LHCN-M2 (cell line): Measurements from ENCODE around the gene PCED1B. TPM values are rescaled to one million over a fixed set of nuclear protein-coding genes. Genes with fewer than 3 reads are reported as not detected.
A peak's percentile ranks its signal among the peaks of the same experiment; 100 is the strongest.
"Not testable (repeated sequence)": the region's sequence is repeated elsewhere in the genome, so short reads cannot be mapped to it uniquely, and the experiment has no call there.

Experiments used
- DNase-seq: peaks from one replicate; pipeline ENCODE4 v3.0.0-alpha.2; 2012; ENCODE audit warnings: low read depth
- polyA plus RNA-seq: library from polyadenylated mRNA; unstranded; fragments of >200 nt; gene quantifications from one replicate; pipeline ENCODE4 v1.2.1, GENCODE V29; 2012; ENCODE audit warnings: missing spikeins
- total RNA-seq: library from RNA; depleted of rRNA; stranded (reverse); fragments of >200 nt; gene quantifications from 2 replicates; pipeline ENCODE4 v1.2.3, GENCODE V29; 2014; rRNA removed

PCED1B gene, protein sequence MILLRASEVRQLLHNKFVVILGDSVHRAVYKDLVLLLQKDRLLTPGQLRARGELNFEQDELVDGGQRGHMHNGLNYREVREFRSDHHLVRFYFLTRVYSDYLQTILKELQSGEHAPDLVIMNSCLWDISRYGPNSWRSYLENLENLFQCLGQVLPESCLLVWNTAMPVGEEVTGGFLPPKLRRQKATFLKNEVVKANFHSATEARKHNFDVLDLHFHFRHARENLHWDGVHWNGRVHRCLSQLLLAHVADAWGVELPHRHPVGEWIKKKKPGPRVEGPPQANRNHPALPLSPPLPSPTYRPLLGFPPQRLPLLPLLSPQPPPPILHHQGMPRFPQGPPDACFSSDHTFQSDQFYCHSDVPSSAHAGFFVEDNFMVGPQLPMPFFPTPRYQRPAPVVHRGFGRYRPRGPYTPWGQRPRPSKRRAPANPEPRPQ
- 0.64 and 0.80 TPM in 2 replicates for total RNA-seq
- 6.3 TPM for polyA plus RNA-seq

DNA sequence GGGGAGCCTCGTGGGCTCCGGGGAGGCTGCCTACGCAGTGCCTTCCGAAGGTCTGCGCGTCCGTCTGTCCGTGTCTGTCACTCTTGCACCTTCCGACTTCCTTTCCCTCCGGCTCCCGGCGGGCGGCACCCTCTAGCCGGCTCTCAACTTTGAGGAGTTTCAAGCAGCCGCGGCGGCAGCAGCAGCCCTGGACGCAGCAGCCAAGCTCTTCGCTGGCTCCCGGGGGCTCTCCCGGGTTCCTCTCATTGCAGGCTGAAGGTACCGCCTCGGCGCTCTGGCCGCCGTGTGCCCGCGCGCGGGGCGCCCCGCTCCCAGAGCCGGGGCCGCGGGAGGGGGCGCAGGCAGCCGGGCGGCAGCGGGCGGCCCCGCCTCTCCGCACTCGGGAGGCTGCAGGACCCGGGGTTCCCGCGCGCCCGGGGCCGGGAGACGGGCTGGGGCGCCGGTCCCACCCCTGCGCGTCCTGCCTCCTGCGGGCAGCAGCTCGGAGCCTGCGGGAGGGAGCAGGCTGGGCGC is at the start of gene PCED1B, which contains the start of gene AMIGO2:
TSS of gene PCED1B (plus strand) at position 154 of the 513 bp plus-strand sequence. CDS start 155,443 bp downstream, outside the sequence.
TSS of gene AMIGO2 (minus strand) at position 492 of the 513 bp plus-strand sequence. CDS start 957 bp downstream, outside the sequence.
- peak; percentile 83 for DNase-seq

DNA sequence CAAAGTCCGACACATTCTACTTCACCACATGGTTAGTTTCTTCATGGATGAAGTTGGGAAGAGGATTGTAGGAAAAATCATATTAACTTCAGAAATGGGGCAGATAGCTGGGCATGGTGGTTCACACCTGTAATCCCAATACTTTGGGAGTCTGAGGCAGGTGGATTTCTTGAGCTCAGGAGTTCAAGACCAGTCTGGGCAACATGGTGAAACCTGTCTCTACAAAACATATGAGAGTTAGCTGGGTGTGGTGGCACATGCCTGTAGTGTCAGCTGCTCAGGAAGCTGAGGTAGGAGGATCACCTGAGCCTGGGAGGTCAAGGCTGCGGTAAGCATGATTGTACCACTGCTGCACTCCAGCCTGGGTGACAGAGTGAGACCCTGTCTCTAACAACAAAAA is 49.5 kb upstream of the PCED1B start:
- no peak for DNase-seq

DNA sequence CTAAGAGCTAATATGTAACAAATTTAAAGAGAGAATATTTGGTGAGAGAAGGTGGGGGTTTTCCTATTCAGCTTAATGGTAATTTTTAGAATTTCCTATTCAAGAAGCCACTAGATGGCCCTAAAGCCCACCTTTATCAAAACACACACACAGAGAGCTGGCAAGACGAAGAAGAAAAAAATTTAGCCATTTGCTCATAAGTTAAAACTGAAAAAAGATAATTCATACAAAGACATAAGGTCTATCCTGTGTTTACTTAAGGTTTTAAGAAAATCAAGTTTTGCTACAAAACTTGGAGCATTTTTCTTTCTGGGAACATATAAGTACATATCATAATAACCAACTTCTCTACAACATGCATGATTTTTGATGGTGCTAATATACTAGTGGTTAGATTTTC is 46.8 kb upstream of the PCED1B start:
- peak; percentile 62 for DNase-seq

- DNase-seq, result no peak
Measured at GRCh38 chr12:47033081-47033480, 46.3 kb upstream of the PCED1B start.

- DNase-seq, result no peak
Measured at GRCh38 chr12:47033789-47034555, 45.4 kb upstream of the PCED1B start.

- peak; percentile 55 for DNase-seq
Measured at GRCh38 chr12:47034661-47035060, 44.8 kb upstream of the PCED1B start.

GRCh38 chr12:47035484-47035883 is 43.9 kb upstream of the PCED1B start:
- no peak for DNase-seq

DNA sequence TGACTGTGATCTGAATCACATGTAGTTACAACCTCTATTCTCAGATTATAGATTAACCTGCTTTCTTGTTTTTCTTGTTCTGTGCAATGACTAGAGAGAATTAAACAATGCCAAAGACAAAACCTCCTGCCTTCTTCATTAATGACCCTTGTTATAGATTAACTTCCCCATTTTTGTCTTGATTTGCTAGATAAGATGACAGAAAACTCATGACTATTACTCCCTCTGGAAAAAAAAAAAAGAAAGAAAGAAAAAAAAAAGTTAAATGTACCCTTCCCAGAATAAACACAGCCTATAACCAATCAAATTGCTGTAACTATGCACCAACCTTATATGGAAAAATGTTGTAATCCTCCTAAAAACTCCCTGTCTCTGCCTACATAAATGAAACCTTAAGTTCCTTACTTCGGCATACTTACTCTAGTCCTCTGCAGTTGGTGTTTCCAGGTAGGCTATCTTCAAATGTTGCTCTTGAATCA is 41.1 kb upstream of the PCED1B start:
- no peak for DNase-seq

- no peak for DNase-seq
Measured at GRCh38 chr12:47039079-47039478, 40.3 kb upstream of the PCED1B start.

DNA sequence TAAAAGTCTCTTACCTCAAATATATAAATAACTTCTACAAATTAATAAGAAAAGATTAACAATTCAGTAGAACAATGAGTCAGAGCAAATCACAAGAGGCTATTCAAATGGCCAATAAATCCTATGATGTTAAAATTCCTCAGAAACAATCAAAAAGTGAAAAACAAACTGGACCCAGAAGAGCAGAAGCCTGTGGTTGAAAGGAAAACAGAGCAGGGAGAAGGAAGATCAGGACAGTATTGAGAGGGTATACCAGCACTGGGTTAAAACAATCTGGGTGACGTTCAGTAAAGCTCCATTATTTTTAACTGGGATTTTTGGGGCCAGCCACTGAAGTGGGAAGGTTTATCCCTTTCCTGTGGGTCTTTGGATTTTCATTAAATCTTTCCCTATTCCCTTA is 39.7 kb upstream of the PCED1B start:
- no peak for DNase-seq

- no peak for DNase-seq
Measured at GRCh38 chr12:47041327-47041726, 38.1 kb upstream of the PCED1B start.

- no peak for DNase-seq
Measured at GRCh38 chr12:47048541-47048940, 30.9 kb upstream of the PCED1B start.

- DNase-seq, result not testable (repeated sequence)
Measured at GRCh38 chr12:47051291-47051690, 28.1 kb upstream of the PCED1B start.

GRCh38 chr12:47052274-47052673 is 27.1 kb upstream of the PCED1B start:
- DNase-seq, result no peak

GRCh38 chr12:47053961-47054360 is 25.5 kb upstream of the PCED1B start:
- DNase-seq, result no peak

DNA sequence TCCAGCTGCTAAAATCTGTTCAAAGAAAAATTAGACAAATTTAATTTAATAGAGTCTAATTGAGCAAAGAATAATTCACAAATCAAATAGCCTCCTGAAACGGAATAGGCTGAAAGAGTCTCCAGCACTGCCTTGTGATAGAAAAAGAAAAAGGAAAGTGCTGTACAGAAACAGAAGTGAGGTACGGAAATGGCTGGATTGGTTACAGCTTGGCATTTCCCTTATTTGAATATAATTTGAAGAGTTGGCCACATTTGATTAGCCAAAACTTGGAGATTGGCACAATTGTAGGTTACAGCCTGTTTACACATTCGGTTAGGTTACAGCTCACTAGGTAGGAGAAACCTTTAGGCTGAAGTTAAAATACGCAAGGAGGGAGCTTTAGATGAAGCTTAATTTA is 24.8 kb upstream of the PCED1B start:
- no peak for DNase-seq

GRCh38 chr12:47055856-47056255 is 23.6 kb upstream of the PCED1B start:
- not testable (repeated sequence) for DNase-seq

DNA sequence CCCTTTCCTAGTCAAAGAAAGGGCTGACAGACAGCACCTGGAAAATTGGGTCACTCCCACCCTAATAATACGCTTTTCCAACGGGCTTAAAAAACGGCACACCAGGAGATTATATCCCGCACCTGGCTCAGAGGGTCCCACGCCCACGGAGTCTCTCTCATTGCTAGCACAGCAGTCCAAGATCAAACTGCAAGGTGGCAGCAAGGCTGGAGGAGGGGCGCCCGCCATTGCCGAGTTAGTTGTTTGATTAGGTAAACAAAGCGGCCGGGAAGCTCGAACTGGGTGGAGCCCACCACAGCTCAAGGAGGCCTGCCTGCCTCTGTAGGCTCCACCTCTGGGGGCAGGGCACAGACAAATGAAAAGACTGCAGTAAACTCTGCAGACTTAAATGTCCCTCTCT is 22.5 kb upstream of the PCED1B start:
- not testable (repeated sequence) for DNase-seq

DNA sequence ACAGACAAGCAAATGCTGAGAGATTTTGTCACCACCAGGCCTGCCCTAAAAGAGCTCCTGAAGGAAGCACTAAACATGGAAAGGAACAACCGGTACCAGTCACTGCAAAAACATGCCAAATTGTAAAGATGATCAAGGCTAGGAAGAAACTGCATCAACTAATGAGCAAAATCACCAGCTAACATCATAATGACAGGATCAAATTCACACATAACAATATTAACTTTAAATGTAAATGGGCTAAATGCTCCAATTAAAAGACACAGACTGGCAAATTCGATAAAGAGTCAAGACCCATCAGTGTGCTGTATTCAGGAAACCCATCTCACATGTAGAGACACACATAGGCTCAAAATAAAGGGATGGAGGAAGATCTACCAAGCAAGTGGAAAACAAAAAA is 20.8 kb upstream of the PCED1B start:
- DNase-seq, result not testable (repeated sequence)

DNA sequence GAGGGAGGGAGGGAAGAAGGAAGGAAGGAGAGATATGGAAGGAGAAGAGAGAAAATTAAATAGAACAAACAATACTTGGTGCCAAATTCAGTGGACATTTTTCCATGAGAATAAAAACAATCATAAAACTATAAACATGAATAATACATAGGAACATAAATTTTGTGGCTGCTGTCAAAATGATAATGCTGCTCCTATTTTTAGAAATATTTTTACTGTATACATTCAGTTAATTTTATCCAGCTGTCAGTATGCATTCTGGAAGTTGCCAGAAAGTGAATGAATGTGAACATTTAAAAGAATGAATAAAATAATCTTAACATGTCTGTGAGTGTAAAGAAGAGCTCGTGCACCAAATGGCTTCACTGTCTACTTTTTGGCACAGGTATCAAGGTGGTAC is 13.9 kb upstream of the PCED1B start:
- DNase-seq, result no peak

GRCh38 chr12:47066278-47067025 is 13.0 kb upstream of the PCED1B start:
- no peak for DNase-seq
